Smooth muscle cell (in vitro differentiated cells): ENCODE measurements around the gene GRAMD4. TPM values are rescaled to one million over a fixed set of nuclear protein-coding genes. Genes with fewer than 3 reads are reported as not detected.

Experiments
- DNase-seq: peaks from one replicate; lab custom pipeline; 2025; ENCODE audit not compliant: unreplicated experiment; lab: John Stamatoyannopoulos, UW
- H2AFZ ChIP-seq: fragments of 200-600 bp; sonication (generic); 2 replicates; pipeline ENCODE4 v1.6.0; 2016; ENCODE audit warnings: antibody characterized with exemption, low read depth, mild to moderate bottlenecking
- H3F3A ChIP-seq: fragments of 200-600 bp; sonication (generic); 2 replicates; pipeline ENCODE4 v1.6.0; 2017; ENCODE audit warnings: antibody characterized with exemption, low read depth
- H3K27ac ChIP-seq: fragments of 200-600 bp; sonication (generic); 2 replicates; pipeline ENCODE4 v1.5.1; 2016; ENCODE audit warnings: low read depth, mild to moderate bottlenecking
- H3K27me3 ChIP-seq: fragments of 200-600 bp; sonication (generic); 2 replicates; pipeline ENCODE4 v1.6.1; 2016; ENCODE audit warnings: low read depth, mild to moderate bottlenecking
- H3K36me3 ChIP-seq: fragments of 200-600 bp; sonication (generic); 2 replicates; pipeline ENCODE4 v1.5.1; 2016; ENCODE audit warnings: low read depth
- H3K4me1 ChIP-seq: fragments of 200-600 bp; sonication (generic); 2 replicates; pipeline ENCODE4 v1.5.1; 2016; ENCODE audit warnings: low read depth
- H3K4me2 ChIP-seq: fragments of 200-600 bp; sonication (generic); 2 replicates; pipeline ENCODE4 v1.6.0; 2016; ENCODE audit warnings: mild to moderate bottlenecking
- H3K4me3 ChIP-seq: fragments of 200-600 bp; sonication (generic); 2 replicates; pipeline ENCODE4 v1.5.1; 2016; ENCODE audit warnings: mild to moderate bottlenecking
- H3K79me2 ChIP-seq: fragments of 200-600 bp; sonication (generic); 2 replicates; pipeline ENCODE4 v1.6.0; 2016; ENCODE audit warnings: low read depth, mild to moderate bottlenecking
- H3K9ac ChIP-seq: fragments of 200-600 bp; sonication (generic); 2 replicates; pipeline ENCODE4 v1.6.0; 2016; ENCODE audit warnings: low read depth
- H3K9me3 ChIP-seq: fragments of 200-600 bp; sonication (generic); replicated peaks from 2 replicates; pipeline ENCODE4 v1.5.1; 2016; ENCODE audit warnings: low read depth
- H4K20me1 ChIP-seq: fragments of 200-600 bp; sonication (generic); 2 replicates; pipeline ENCODE4 v1.6.0; 2016; ENCODE audit warnings: low read depth
- WGBS: methylation state at CpG from one replicate; pipeline ENCODE4 v1.1.7; 2016; ENCODE audit warnings: low lambda C conversion rate; 5-methylcytosine and 5-hydroxymethylcytosine counted together
- polyA plus RNA-seq: library from polyadenylated mRNA; unstranded; fragments of >200 nt; fragmentation: Nextera tagmentation; extraction: Ambion mirVana; gene quantifications from 2 replicates; pipeline ENCODE4 v1.2.1, GENCODE V29; 2016
- total RNA-seq: library from RNA; depleted of rRNA; stranded (reverse); fragments of >200 nt; gene quantifications from 2 replicates; pipeline ENCODE4 v1.2.3, GENCODE V29; 2014
- TF ChIP-seq, protein P1 (sequence below): fragments of 200-600 bp; sonication (generic); IDR thresholded peaks from 2 replicates; pipeline ENCODE4 v1.5.1; 2017; ENCODE audit warnings: borderline replicate concordance, mild to moderate bottlenecking, antibody characterized with exemption; ENCODE audit not compliant: insufficient read depth, poor library complexity, severe bottlenecking

GRAMD4 gene
- total and polyA plus RNA-seq, 2 experiments from 2014 or later, result 14.5 to 16.6 TPM

DNA sequence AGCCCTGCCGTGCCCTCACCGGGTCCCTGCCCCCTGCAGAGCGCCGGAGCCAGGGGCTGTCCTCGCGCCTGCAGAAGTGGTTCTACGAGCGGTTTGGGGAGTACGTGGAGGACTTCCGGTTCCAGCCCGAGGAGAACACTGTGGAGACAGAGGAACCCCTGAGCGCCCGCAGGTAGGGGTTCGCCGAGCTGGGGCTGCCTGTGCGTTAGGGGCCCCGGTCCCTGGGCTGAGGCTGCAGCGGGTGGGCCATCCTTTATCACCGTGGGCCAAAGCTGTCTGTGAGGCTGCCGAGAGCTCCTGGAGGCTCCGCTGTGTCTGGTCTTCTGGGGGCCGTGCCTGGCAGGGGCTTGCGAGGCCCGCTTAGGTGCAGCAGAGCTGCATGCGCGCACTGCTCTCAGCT lies 42.8 kb downstream of the GRAMD4 start:
- 87% methylated on average over 24 of the region's 26 CpGs for WGBS
- Histone ChIP-seq H3K27ac (no peak overlapping the region), H3K36me3 (no peaks in the 10 kb centered on the region), H3F3A (no peaks in the 10 kb centered on the region), H2AFZ (no peak overlapping the region), H4K20me1 (peaks cover 19% of the 10 kb centered on the region), H3K4me2 (no peak overlapping the region), H3K27me3 (no peaks in the 10 kb centered on the region), H3K4me3 (no peak overlapping the region), H3K79me2 (no peaks in the 10 kb centered on the region), H3K9me3 (no peaks in the 10 kb centered on the region), H3K4me1 (no peaks in the 10 kb centered on the region), H3K9ac (no peak overlapping the region)
- TF ChIP-seq, protein P1, sequence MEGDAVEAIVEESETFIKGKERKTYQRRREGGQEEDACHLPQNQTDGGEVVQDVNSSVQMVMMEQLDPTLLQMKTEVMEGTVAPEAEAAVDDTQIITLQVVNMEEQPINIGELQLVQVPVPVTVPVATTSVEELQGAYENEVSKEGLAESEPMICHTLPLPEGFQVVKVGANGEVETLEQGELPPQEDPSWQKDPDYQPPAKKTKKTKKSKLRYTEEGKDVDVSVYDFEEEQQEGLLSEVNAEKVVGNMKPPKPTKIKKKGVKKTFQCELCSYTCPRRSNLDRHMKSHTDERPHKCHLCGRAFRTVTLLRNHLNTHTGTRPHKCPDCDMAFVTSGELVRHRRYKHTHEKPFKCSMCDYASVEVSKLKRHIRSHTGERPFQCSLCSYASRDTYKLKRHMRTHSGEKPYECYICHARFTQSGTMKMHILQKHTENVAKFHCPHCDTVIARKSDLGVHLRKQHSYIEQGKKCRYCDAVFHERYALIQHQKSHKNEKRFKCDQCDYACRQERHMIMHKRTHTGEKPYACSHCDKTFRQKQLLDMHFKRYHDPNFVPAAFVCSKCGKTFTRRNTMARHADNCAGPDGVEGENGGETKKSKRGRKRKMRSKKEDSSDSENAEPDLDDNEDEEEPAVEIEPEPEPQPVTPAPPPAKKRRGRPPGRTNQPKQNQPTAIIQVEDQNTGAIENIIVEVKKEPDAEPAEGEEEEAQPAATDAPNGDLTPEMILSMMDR, result no peak
- no peak for DNase-seq

DNA sequence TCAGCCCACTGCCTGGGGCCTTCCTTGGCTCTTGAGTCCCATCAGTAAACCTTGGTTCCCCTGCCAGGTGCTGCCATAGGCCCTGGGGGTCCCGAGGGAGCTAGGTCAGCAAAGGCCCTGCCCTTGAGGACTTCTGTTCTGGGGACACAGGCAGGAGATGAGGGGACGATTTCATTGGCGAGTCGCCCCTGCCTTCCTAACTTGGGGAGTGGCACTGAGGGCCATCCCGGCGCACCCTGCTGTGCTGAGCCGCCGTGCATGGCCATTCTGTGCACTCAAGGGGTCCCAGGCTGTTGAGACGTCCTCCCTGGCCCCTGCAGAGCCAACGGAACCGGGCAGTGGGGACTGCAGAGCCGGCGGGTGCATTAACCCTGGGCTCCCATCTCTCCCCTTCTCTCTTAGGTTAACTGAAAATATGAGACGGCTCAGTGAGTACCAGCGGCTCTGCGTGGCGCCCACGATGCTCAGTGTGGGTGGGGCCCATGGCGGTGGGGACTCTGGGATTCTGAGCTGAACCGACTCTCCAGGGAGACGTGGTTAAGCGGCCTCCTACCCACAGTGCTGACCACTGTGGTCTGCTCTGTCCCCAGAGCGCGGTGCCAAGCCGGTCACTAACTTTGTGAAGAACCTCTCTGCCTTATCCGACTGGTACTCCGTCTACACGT lies 43.4 kb downstream of the GRAMD4 start:
- Histone ChIP-seq H3K27ac (no peak overlapping the region), H3K27me3 (no peaks in the 10 kb centered on the region), H3K4me2 (no peak overlapping the region), H3K9ac (no peak overlapping the region), H3K36me3 (no peaks in the 10 kb centered on the region), H2AFZ (no peak overlapping the region), H3K79me2 (no peaks in the 10 kb centered on the region), H3K4me1 (no peaks in the 10 kb centered on the region), H3F3A (no peaks in the 10 kb centered on the region), H4K20me1 (peaks cover 19% of the 10 kb centered on the region), H3K9me3 (no peaks in the 10 kb centered on the region), H3K4me3 (no peak overlapping the region)
- DNase-seq, result no peak
- WGBS, result 96% methylated on average over 28 of the region's 28 CpGs
- TF ChIP-seq, protein P1, result no peak

DNA sequence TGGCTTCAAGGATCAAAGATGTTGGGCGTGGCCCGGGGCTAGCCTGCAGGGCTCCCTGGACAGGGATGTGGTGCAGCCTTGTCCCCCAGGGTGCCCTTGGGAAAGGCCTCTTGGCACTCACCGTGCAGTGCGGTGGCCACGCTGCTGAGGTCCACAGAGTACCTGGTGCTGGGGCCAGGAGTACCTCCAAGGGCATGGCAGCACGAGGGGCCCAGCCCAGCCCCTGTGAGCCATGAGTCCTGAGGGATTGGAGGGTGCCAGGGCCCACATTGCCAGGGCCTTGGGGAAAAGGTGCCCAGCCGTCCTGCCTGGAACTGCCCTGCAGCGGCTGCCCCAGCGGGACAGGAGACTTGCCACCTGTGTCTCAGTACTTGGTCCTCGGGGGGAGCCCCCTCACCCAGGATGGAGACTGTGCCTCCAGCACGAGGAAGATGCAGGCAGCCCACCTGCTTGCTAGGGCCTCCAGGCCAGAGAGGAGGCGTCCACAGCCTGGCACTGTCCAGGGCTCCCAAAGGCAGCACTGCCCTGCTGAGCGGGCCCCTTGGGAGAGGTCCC lies 44.2 kb downstream of the GRAMD4 start:
- no peak overlapping the region for H2AFZ ChIP-seq
- TF ChIP-seq, protein P1, result no peak
- no peaks in the 10 kb centered on the region for H3K27me3 ChIP-seq
- peaks cover 19% of the 10 kb centered on the region for H4K20me1 ChIP-seq
- H3K4me2 ChIP-seq, result no peak overlapping the region
- H3K36me3 ChIP-seq, result no peaks in the 10 kb centered on the region
- H3K27ac ChIP-seq, result no peak overlapping the region
- no peak for DNase-seq
- no peak overlapping the region for H3K4me3 ChIP-seq
- WGBS, result over 99% methylated on average over 13 of the region's 13 CpGs
- H3K79me2 ChIP-seq, result no peaks in the 10 kb centered on the region
- no peaks in the 10 kb centered on the region for H3K4me1 ChIP-seq
- H3F3A ChIP-seq, result no peaks in the 10 kb centered on the region
- H3K9ac ChIP-seq, result no peak overlapping the region
- no peaks in the 10 kb centered on the region for H3K9me3 ChIP-seq
